HepG2 (cell line): ENCODE measurements around the gene INAFM2. TPM values are rescaled to one million over a fixed set of nuclear protein-coding genes. Genes with fewer than 3 reads are reported as not detected.

ENCODE experiments used
- BCLAF1 ChIP-seq: fragments of 450-650 bp; IDR thresholded peaks from 2 replicates; pipeline ENCODE4 v1.6.1; 2017; ENCODE audit warnings: mild to moderate bottlenecking
- CSRNP2 ChIP-seq: sonication (generic); formaldehyde crosslinking; conservative IDR thresholded peaks from 2 replicates; pipeline ENCODE4 v1.8.0; 2022; ENCODE audit warnings: low read depth, missing genetic modification reagents
- FOXO4 ChIP-seq: sonication (generic); formaldehyde crosslinking; conservative IDR thresholded peaks from 2 replicates; pipeline ENCODE4 v1.8.1; 2023; ENCODE audit warnings: missing genetic modification reagents
- HNRNPL ChIP-seq: fragments of 200-400 bp; formaldehyde crosslinking; IDR thresholded peaks from 2 replicates; pipeline ENCODE4 v1.6.1; 2017; ENCODE audit warnings: mild to moderate bottlenecking, low read depth, low read length
- IKZF5 ChIP-seq: IDR thresholded peaks from 2 replicates; pipeline ENCODE4 v1.6.1; 2018; ENCODE audit warnings: missing genetic modification reagents, mild to moderate bottlenecking, missing compliant biosample characterization
- KLF6 ChIP-seq: IDR thresholded peaks from 2 replicates; pipeline ENCODE4 v1.8.0; 2016; ENCODE audit warnings: missing biosample characterization, missing genetic modification reagents
- NCOA2 ChIP-seq: sonication (generic); formaldehyde crosslinking; IDR thresholded peaks from 2 replicates; pipeline ENCODE4 v1.8.0; 2022; ENCODE audit warnings: inconsistent platforms
- SUZ12 ChIP-seq: fragments of 150-350 bp; IDR thresholded peaks from 2 replicates; pipeline ENCODE4 v1.6.1; 2014; ENCODE audit warnings: low read depth, low read length
- ZBTB3 ChIP-seq: sonication (generic); formaldehyde crosslinking; IDR thresholded peaks from 2 replicates; pipeline ENCODE4 v1.4.0; 2020; ENCODE audit warnings: low read depth, mild to moderate bottlenecking, moderate library complexity, missing genetic modification reagents, borderline replicate concordance
- ZBTB44 ChIP-seq: sonication (generic); formaldehyde crosslinking; IDR thresholded peaks from 2 replicates; pipeline ENCODE4 v1.4.0; 2020; ENCODE audit warnings: missing genetic modification reagents
- ZBTB7A ChIP-seq: sonication (generic); formaldehyde crosslinking; IDR thresholded peaks from 2 replicates; pipeline ENCODE4 v1.8.0; 2022; ENCODE audit warnings: mild to moderate bottlenecking, missing genetic modification reagents
- ZFP62 ChIP-seq: sonication (generic); formaldehyde crosslinking; IDR thresholded peaks from 2 replicates; pipeline ENCODE4 v1.4.0; 2020; ENCODE audit warnings: missing genetic modification reagents
- ZKSCAN5 ChIP-seq: sonication (generic); formaldehyde crosslinking; IDR thresholded peaks from 2 replicates; pipeline ENCODE4 v1.5.1; 2020; ENCODE audit warnings: mild to moderate bottlenecking, missing genetic modification reagents
- ZNF547 ChIP-seq: sonication (generic); formaldehyde crosslinking; IDR thresholded peaks from 2 replicates; pipeline ENCODE4 v1.5.1; 2020; ENCODE audit warnings: mild to moderate bottlenecking, missing genetic modification reagents
- ZNF552 ChIP-seq: sonication (generic); formaldehyde crosslinking; IDR thresholded peaks from 2 replicates; pipeline ENCODE4 v1.9.0; 2022; ENCODE audit warnings: missing genetic modification reagents, mild to moderate bottlenecking, borderline replicate concordance
- ZNF704 ChIP-seq: sonication (generic); formaldehyde crosslinking; IDR thresholded peaks from 2 replicates; pipeline ENCODE4 v1.8.1; 2023; ENCODE audit warnings: mild to moderate bottlenecking, inconsistent platforms, moderate library complexity, missing genetic modification reagents, borderline replicate concordance
- ZNF773 ChIP-seq: sonication (generic); formaldehyde crosslinking; IDR thresholded peaks from 2 replicates; pipeline ENCODE4 v1.4.0; 2020; ENCODE audit warnings: missing genetic modification reagents, borderline replicate concordance
- ZSCAN30 ChIP-seq: sonication (generic); formaldehyde crosslinking; IDR thresholded peaks from 2 replicates; pipeline ENCODE4 v1.5.0; 2020; ENCODE audit warnings: mild to moderate bottlenecking, missing genetic modification reagents
- ZSCAN31 ChIP-seq: sonication (generic); formaldehyde crosslinking; IDR thresholded peaks from 2 replicates; pipeline ENCODE4 v1.5.0; 2020; ENCODE audit warnings: low read depth, mild to moderate bottlenecking, missing genetic modification reagents
- polyA plus RNA-seq, 8 experiments: library from polyadenylated mRNA; depleted of rRNA in 3 of 8; stranded (reverse) in 7 of 8; unstranded in 1 of 8; fragments of >200 nt; fragmentation: Illumina TruSeq in 4 of 8; extraction: Trizol in 4 of 8; gene quantifications; 2 replicates each; pipeline versions ENCODE4 v1.2.1 to v1.2.3, GENCODE V29; 2011 to 2016; ENCODE audit warnings: low read depth in 4 of 8, missing spikeins in 1 of 8, mixed read lengths in 1 of 8; ENCODE audit not compliant: insufficient read depth in 1 of 8
- total RNA-seq, 5 experiments: library from RNA; depleted of rRNA; stranded (reverse); fragments of >200 nt; fragmentation: Illumina TruSeq; extraction: Trizol; gene quantifications; 2 replicates each; pipeline ENCODE4 v1.2.3, GENCODE V29; 2016; ENCODE audit warnings: low read depth in 1 of 5

INAFM2 gene
- total and polyA plus RNA-seq, 2 of the 13 experiments (the other 11 are each of a cell fraction or from before 2014, with no cell fraction given): 5.5 to 6.5 TPM

- TF ChIP-seq FOXO4 (CRISPR knock-in tag): no peak
- 0 out of 2 replicates have a peak, but pooled peaks have one; percentile 48 for TF ChIP-seq ZBTB44 (CRISPR knock-in tag)
- no peak for TF ChIP-seq HNRNPL
- no peak for TF ChIP-seq ZNF547 (CRISPR knock-in tag)
- no peak for TF ChIP-seq ZSCAN30 (CRISPR knock-in tag)
- no peak for TF ChIP-seq ZNF704 (CRISPR knock-in tag)
- TF ChIP-seq ZSCAN31: peak; percentile 62; the same call in 1 of the 2 replicates
- peak; percentile 25; the same call in 1 of the 2 replicates for TF ChIP-seq NCOA2
- no peak for TF ChIP-seq ZBTB3 (CRISPR knock-in tag)
- no peak for TF ChIP-seq ZFP62
- no peak for TF ChIP-seq ZNF773 (CRISPR knock-in tag)
- no peak; the same call in 1 of the 2 replicates for TF ChIP-seq ZNF552 (CRISPR knock-in tag)
- TF ChIP-seq SUZ12: no peak
- no peak for TF ChIP-seq CSRNP2 (CRISPR knock-in tag)
- 0 out of 2 replicates have a peak, but pooled peaks have one; percentile 58 for TF ChIP-seq KLF6 (CRISPR knock-in tag)
- no peak for TF ChIP-seq BCLAF1
- TF ChIP-seq IKZF5 (CRISPR knock-in tag): no peak; the same call in 1 of the 2 replicates
- no peak for TF ChIP-seq ZBTB7A (CRISPR knock-in tag)
- TF ChIP-seq ZKSCAN5 (CRISPR knock-in tag): no peak
Measured at GRCh38 chr15:40357723-40358470, 34.4 kb downstream of the INAFM2 start, which contains the start of gene DISP2 (continued).
